ENCODE results near the gene SLC6A20.

SLC6A20 gene

DNA sequence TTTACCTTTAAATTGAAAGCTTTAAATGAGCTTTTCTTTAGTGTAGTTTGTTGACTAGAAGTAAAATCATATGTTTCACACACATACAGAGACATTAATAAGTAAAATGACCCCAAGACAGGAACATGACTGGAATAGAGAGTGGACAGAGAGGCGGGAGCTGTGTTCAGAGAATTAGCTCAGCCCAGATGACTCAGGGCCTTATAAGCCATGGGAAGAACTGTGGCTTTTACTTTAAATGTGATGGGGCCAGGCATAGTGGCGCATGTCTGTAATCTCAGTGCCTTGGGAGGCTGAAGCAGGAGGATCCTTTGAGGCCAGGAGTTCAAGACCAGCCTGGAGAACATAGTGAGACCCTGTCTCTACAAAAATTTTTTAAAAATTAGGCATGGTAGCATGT, 80.4 kb downstream of the SLC6A20 start:
- no peak for DNase-seq

DNA sequence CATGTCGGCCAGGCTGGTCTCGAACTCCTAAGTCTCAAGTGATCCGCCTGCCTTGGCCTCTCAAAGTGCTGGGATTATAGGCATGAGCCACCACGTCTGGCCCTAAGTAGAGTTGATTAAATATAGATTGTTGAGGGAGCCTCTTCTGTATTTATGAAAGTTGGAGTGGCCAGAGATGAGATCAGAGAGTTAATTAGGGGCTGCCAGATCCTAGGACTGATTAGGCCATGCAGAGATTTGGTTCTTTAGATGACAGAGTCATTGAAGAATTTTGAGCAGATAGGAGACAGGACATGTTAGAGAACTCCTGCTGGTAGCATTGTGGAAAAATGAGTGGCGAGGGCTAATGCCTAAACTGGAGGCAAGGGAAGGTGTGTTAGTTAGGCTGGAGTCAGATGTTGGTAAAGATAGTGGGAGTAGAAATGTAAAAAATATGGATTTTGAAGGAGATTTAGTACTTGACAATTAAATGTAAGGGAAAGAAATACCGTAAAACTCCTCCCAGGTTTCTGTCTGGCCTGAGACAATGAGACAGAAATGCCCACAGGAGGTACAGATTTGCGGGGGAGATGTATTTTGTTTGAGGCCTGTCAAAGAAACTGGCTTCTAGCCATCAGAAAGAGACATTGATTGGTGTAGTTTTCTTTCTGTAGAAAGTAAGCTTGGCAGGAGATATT, 83.8 kb downstream of the SLC6A20 start:
- no peak for DNase-seq

DNA sequence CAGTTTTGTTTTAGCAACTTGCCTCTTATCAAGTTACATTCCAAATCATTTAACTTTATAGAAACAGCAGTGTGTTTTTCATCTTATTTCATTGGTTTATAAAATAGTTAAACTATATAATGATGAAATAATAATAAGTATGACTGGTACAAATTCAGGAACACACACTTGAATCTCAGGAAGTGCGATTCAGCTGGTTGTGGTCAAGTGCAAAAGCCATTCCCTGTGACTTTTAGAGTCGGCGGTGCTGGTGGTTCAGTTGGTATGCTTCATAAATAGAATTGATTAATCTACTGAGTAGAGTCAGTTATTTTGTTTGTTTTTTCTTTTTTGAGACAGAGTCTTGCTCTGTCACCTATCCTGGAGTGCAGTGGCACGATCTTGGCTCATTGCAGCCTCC, 84.4 kb downstream of the SLC6A20 start:
- no peak for DNase-seq

DNA sequence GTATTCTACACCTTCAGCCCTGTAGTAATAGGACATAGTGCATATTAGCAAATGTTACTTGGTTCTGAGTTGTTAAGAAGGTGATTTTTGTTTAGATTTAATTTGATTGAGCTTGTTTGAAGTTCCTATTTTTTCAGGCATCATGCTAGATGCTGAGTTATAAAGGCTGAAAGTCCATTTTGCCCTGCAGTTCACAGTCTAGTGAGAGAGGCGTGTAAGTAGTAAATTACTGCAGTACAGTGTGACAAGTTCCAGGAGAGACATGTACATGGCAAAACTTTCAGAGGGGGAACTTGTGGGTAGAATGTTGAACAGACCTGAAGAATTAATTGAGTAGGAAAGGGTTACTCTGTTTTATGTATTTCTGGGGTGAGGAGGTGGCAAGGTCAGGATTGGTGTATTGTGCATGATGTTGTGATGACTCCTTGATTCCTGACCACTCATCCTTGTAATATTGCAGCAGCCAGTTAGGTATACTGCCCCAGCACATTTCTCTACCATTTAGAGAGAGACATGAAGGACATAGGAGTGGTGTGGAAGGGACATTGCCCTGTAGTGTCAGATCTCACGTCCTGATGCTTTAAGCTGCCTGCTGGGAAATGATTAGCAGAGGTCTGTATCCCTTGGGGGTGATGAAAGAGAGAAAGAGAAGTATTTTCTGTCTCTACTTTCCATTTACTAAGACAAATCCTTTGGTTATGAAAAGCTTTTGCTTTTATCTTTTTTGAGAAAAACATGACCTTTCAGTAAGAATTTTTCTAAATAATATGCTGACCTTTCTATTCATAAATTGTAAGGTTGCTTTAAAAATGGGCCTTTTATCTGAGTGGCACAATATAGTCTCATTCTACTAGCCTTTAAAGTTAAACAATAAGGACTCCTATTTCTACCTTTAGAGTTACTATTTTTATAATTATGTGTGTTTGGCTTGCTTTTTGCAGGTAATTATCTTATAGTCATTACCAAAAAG, 90.2 kb downstream of the SLC6A20 start:
- no peak for DNase-seq

Measured in kidney glomerular epithelial cell (primary cell).